ENCODE data around the gene ELOVL6.

DNA sequence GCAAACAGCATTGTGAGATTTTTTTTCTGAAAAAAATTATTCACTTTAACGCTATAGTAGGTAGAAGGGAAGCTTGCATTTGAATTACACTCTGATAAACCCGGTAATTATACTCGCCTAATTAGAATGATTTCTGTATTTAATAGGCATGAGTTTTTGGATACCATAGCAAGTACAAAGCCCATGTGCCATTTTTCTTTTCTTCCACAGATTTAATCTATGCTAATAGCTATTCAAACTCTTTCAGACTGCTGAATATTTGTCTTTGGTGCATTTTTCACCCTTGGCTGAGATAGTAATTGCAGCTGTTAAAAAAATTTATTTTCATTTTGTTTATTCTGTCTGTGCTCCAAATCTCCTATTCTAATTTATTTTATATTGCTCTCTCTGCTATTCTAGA lies 172.7 kb downstream of the ELOVL6 start:
- TF ChIP-seq, protein P1, sequence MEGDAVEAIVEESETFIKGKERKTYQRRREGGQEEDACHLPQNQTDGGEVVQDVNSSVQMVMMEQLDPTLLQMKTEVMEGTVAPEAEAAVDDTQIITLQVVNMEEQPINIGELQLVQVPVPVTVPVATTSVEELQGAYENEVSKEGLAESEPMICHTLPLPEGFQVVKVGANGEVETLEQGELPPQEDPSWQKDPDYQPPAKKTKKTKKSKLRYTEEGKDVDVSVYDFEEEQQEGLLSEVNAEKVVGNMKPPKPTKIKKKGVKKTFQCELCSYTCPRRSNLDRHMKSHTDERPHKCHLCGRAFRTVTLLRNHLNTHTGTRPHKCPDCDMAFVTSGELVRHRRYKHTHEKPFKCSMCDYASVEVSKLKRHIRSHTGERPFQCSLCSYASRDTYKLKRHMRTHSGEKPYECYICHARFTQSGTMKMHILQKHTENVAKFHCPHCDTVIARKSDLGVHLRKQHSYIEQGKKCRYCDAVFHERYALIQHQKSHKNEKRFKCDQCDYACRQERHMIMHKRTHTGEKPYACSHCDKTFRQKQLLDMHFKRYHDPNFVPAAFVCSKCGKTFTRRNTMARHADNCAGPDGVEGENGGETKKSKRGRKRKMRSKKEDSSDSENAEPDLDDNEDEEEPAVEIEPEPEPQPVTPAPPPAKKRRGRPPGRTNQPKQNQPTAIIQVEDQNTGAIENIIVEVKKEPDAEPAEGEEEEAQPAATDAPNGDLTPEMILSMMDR (IDR thresholded peaks at IDR 0.05; ENCODE audit: low read depth, low read length), result no peak
- no peak for TF ChIP-seq POLR2A (IDR thresholded peaks at IDR 0.05; ENCODE audit: extremely low read depth, insufficient read length)
- TF ChIP-seq MYC (IDR thresholded peaks at IDR 0.05; ENCODE audit: low read depth, low read length), result no peak
- TF ChIP-seq, protein P2, sequence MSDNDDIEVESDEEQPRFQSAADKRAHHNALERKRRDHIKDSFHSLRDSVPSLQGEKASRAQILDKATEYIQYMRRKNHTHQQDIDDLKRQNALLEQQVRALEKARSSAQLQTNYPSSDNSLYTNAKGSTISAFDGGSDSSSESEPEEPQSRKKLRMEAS (IDR thresholded peaks at IDR 0.05; ENCODE audit: low read depth, low read length), result no peak

Measured in NB4 (cell line).